ENCODE results near the gene CLDN2. TPM values are rescaled to one million over a fixed set of nuclear protein-coding genes. Genes with fewer than 3 reads are reported as not detected.
A peak's percentile ranks its signal among the peaks of the same experiment; 100 is the strongest.
"Not testable (repeated sequence)": the region's sequence is repeated elsewhere in the genome, so short reads cannot be mapped to it uniquely, and the experiment has no call there.

CLDN2 gene
- total RNA-seq, 1 donor from 2014 or later, result not detected

DNA sequence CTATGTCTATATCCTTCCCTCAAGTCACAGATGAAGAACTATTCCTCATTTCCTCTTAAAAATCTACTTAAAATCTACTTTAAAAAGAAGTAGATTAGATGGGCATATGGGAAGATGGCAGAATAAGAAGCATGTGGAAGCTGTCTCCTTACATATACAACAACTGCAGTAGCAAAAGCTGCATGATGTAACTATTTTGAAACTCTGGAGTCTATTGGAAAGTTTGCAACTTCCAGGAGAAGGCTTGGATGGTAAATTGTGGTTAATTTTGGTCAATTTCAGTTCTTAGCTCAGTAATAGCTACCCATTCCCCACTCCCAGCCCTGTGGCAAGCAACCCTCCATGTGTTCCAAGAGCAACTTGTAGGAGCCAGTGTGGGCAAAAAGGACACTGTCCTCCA lies 42.9 kb downstream of the CLDN2 start:
- TF ChIP-seq, protein P1, sequence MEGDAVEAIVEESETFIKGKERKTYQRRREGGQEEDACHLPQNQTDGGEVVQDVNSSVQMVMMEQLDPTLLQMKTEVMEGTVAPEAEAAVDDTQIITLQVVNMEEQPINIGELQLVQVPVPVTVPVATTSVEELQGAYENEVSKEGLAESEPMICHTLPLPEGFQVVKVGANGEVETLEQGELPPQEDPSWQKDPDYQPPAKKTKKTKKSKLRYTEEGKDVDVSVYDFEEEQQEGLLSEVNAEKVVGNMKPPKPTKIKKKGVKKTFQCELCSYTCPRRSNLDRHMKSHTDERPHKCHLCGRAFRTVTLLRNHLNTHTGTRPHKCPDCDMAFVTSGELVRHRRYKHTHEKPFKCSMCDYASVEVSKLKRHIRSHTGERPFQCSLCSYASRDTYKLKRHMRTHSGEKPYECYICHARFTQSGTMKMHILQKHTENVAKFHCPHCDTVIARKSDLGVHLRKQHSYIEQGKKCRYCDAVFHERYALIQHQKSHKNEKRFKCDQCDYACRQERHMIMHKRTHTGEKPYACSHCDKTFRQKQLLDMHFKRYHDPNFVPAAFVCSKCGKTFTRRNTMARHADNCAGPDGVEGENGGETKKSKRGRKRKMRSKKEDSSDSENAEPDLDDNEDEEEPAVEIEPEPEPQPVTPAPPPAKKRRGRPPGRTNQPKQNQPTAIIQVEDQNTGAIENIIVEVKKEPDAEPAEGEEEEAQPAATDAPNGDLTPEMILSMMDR (IDR thresholded peaks at IDR 0.05), result no peak
- no peak for TF ChIP-seq EZH2 (IDR thresholded peaks at IDR 0.05)
- no peak for TF ChIP-seq EZH2phosphoT487 (IDR thresholded peaks at IDR 0.05)
- H3K36me3 ChIP-seq, result peaks cover 5% of the 10 kb centered on the region
- H3K27ac Mint-ChIP-seq, result no peak overlapping the region
- no peak overlapping the region for H3K4me3 Mint-ChIP-seq
- H3K79me2 ChIP-seq (ENCODE audit: low read depth), result no peaks in the 10 kb centered on the region
- DNase-seq (ENCODE audit: low spot score), result no peak
- H4K20me1 ChIP-seq (ENCODE audit: low read depth), result no peaks in the 10 kb centered on the region
- no peaks in the 10 kb centered on the region for H3K4me1 Mint-ChIP-seq
- H3K27me3 Mint-ChIP-seq (ENCODE audit: insufficient read depth, low read depth), result peaks cover 2% of the 10 kb centered on the region
- H3K9me3 Mint-ChIP-seq, result peaks cover 7% of the 10 kb centered on the region
- H3K9ac ChIP-seq, result no peak overlapping the region
- H3K36me3 Mint-ChIP-seq, result peaks cover 10% of the 10 kb centered on the region
- no peak overlapping the region for H3K27ac ChIP-seq
- H3F3A ChIP-seq (ENCODE audit: low read depth), result no peaks in the 10 kb centered on the region
- H3K4me3 ChIP-seq, result no peak overlapping the region
- H3K9me3 ChIP-seq (ENCODE audit: low read depth), result peaks cover 4% of the 10 kb centered on the region
- no peak overlapping the region for H2AFZ ChIP-seq (replicated peaks)
- no peaks in the 10 kb centered on the region for H3K27me3 ChIP-seq
- no peaks in the 10 kb centered on the region for H3K4me1 ChIP-seq
- no peak overlapping the region for H3K4me2 ChIP-seq

GRCh38 chrX:106964290-106964689 lies 44.1 kb downstream of the CLDN2 start:
- no peak overlapping the region for H3K27ac Mint-ChIP-seq
- TF ChIP-seq, protein P1 (IDR thresholded peaks at IDR 0.05), result no peak
- TF ChIP-seq EZH2 (IDR thresholded peaks at IDR 0.05) (no peak), EZH2phosphoT487 (IDR thresholded peaks at IDR 0.05) (no peak)

GRCh38 chrX:106966547-106966946 lies 46.3 kb downstream of the CLDN2 start:
- H3K27me3 ChIP-seq; H4K20me1 ChIP-seq (ENCODE audit: low read depth); H3K4me2 ChIP-seq; H3K36me3 ChIP-seq; H3K27me3 Mint-ChIP-seq (ENCODE audit: insufficient read depth, low read depth); H3K9ac ChIP-seq; H3K4me1 Mint-ChIP-seq; H3K27ac ChIP-seq; H3K4me3 ChIP-seq; H3K9me3 ChIP-seq (ENCODE audit: low read depth); H2AFZ ChIP-seq (replicated peaks); H3K4me1 ChIP-seq; H3K79me2 ChIP-seq (ENCODE audit: low read depth); H3K27ac Mint-ChIP-seq; H3F3A ChIP-seq (ENCODE audit: low read depth); H3K4me3 Mint-ChIP-seq: not testable (repeated sequence)
- DNase-seq (ENCODE audit: low spot score), result peak; percentile 9
- Mint-ChIP-seq H3K9me3 (peaks cover 13% of the 10 kb centered on the region), H3K36me3 (peaks cover 15% of the 10 kb centered on the region)

More at GRCh38 chrX:106964290-106964689, 44.1 kb downstream of the CLDN2 start:
- no peaks in the 10 kb centered on the region for H3K4me1 Mint-ChIP-seq
- H3K27ac ChIP-seq, result no peak overlapping the region
- peaks cover 13% of the 10 kb centered on the region for H3K9me3 Mint-ChIP-seq
- no peaks in the 10 kb centered on the region for H3F3A ChIP-seq (ENCODE audit: low read depth)
- no peaks in the 10 kb centered on the region for H4K20me1 ChIP-seq (ENCODE audit: low read depth)
- peaks cover 2% of the 10 kb centered on the region for H3K27me3 Mint-ChIP-seq (ENCODE audit: insufficient read depth, low read depth)
- no peak overlapping the region for H3K9ac ChIP-seq
- peaks cover 5% of the 10 kb centered on the region for H3K36me3 ChIP-seq
- H2AFZ ChIP-seq (replicated peaks), result no peak overlapping the region
- H3K36me3 Mint-ChIP-seq, result peaks cover 15% of the 10 kb centered on the region
- H3K4me1 ChIP-seq, result no peaks in the 10 kb centered on the region
- H3K4me3 Mint-ChIP-seq, result no peak overlapping the region
- no peak for DNase-seq (ENCODE audit: low spot score)
- no peaks in the 10 kb centered on the region for H3K27me3 ChIP-seq
- peaks cover 4% of the 10 kb centered on the region for H3K9me3 ChIP-seq (ENCODE audit: low read depth)
- no peak overlapping the region for H3K4me2 ChIP-seq
- H3K79me2 ChIP-seq (ENCODE audit: low read depth), result no peaks in the 10 kb centered on the region
- no peak overlapping the region for H3K4me3 ChIP-seq

DNA sequence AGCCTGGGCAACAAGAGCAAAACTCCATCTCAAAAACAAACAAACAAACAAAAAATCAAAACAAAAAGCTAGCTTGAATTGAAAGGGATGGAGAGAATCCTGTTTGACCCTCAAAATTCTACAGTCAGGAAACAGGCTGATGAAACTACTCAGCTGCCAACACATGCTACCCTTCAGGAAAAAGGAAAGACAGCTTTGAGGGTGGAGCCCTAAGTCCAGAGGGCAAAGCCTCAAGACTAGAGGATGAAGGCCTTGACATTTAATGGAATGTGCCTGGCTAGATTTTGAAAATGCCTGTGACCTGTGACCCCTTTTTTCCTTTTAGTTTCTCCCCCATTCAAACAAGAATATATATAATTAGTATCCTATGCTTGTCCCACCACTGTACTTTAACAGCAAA lies 52.7 kb downstream of the CLDN2 start:
- peaks cover 6% of the 10 kb centered on the region for H3K9me3 Mint-ChIP-seq
- TF ChIP-seq, protein P1 (IDR thresholded peaks at IDR 0.05), result no peak
- no peak for TF ChIP-seq EZH2phosphoT487 (IDR thresholded peaks at IDR 0.05)
- no peak for TF ChIP-seq EZH2 (IDR thresholded peaks at IDR 0.05)
- no peaks in the 10 kb centered on the region for H3K4me1 Mint-ChIP-seq
- H3K27ac ChIP-seq, result no peak overlapping the region
- no peak overlapping the region for H3K4me3 Mint-ChIP-seq
- H3K36me3 ChIP-seq, result no peaks in the 10 kb centered on the region
- no peak overlapping the region for H3K4me3 ChIP-seq
- no peak for DNase-seq (ENCODE audit: low spot score)
- H3K27me3 ChIP-seq, result no peaks in the 10 kb centered on the region
- H3K27ac Mint-ChIP-seq, result no peak overlapping the region
- H2AFZ ChIP-seq (replicated peaks), result no peak overlapping the region
- H3K79me2 ChIP-seq (ENCODE audit: low read depth), result no peaks in the 10 kb centered on the region
- H3K9ac ChIP-seq, result no peak overlapping the region
- H3K4me2 ChIP-seq, result no peak overlapping the region
- no peaks in the 10 kb centered on the region for H4K20me1 ChIP-seq (ENCODE audit: low read depth)
- H3K27me3 Mint-ChIP-seq (ENCODE audit: insufficient read depth, low read depth), result no peaks in the 10 kb centered on the region
- H3F3A ChIP-seq (ENCODE audit: low read depth), result no peaks in the 10 kb centered on the region
- peaks cover 5% of the 10 kb centered on the region for H3K9me3 ChIP-seq (ENCODE audit: low read depth)
- peaks cover 10% of the 10 kb centered on the region for H3K36me3 Mint-ChIP-seq
- H3K4me1 ChIP-seq, result no peaks in the 10 kb centered on the region
